DLD1 (cell line): ENCODE results near the gene C1R.
"Not testable (repeated sequence)": the region's sequence is repeated elsewhere in the genome, so short reads cannot be mapped to it uniquely, and the experiment has no call there.

ENCODE experiments used
- in situ Hi-C: cut with HindIII; loops from 2 replicates; pipeline ENCODE4 v1.10.0; 2017; ENCODE audit warnings: low sequenced_read_pairs

The C1R gene

GRCh38 chr12:7072554-7072953 lies 19.7 kb downstream of the C1R start:
- in situ Hi-C loops, result no loop called here

GRCh38 chr12:7072035-7072434 lies 20.2 kb downstream of the C1R start:
- in situ Hi-C loops, result no loop called here

GRCh38 chr12:7069386-7069785 lies 22.9 kb downstream of the C1R start:
- in situ Hi-C loops, result no loop called here

GRCh38 chr12:7068994-7069346 lies 23.3 kb downstream of the C1R start:
- in situ Hi-C loops, result no loop called here

GRCh38 chr12:7068240-7068993 lies 23.8 kb downstream of the C1R start:
- in situ Hi-C loops, result no loop called here

GRCh38 chr12:7067096-7067495 lies 25.1 kb downstream of the C1R start:
- in situ Hi-C loops, result no loop called here

- in situ Hi-C loops, result no loop called here
Observed at GRCh38 chr12:7066596-7066995, 25.6 kb downstream of the C1R start.

- in situ Hi-C loops, result no loop called here
Observed at GRCh38 chr12:7065073-7065623, 27.1 kb downstream of the C1R start.

- in situ Hi-C loops, result no loop called here
Observed at GRCh38 chr12:7064516-7064915, 27.7 kb downstream of the C1R start.

GRCh38 chr12:7061596-7061995 lies 30.6 kb downstream of the C1R start:
- in situ Hi-C loops, result no loop called here

- in situ Hi-C loops, result no loop called here
Observed at GRCh38 chr12:7061138-7061537, 31.1 kb downstream of the C1R start.

GRCh38 chr12:7060353-7060954 lies 31.8 kb downstream of the C1R start, which contains the start of gene C1S:
TSS of gene C1S (plus strand) at chr12:7060718. CDS start at chr12:7061913, 1,195 bp downstream.
- in situ Hi-C loops, result no loop called here

- in situ Hi-C loops, result no loop called here
Observed at GRCh38 chr12:7059780-7060179, 32.5 kb downstream of the C1R start.

- in situ Hi-C loops, result no loop called here
Observed at GRCh38 chr12:7058850-7059395, 33.3 kb downstream of the C1R start.

- in situ Hi-C loops, result no loop called here
Observed at GRCh38 chr12:7058163-7058845, 33.9 kb downstream of the C1R start.

GRCh38 chr12:7055736-7056135 lies 36.5 kb downstream of the C1R start:
- in situ Hi-C loops, result not testable (repeated sequence)

- in situ Hi-C loops, result no loop called here
Observed at GRCh38 chr12:7054925-7055324, 37.3 kb downstream of the C1R start.

GRCh38 chr12:7049973-7050372 lies 42.3 kb downstream of the C1R start:
- in situ Hi-C loops, result not testable (repeated sequence)

GRCh38 chr12:7049445-7049951 lies 42.7 kb downstream of the C1R start:
- in situ Hi-C loops, result not testable (repeated sequence)

- in situ Hi-C loops, result no loop called here
Observed at GRCh38 chr12:7047306-7047705, 44.9 kb downstream of the C1R start.

GRCh38 chr12:7046383-7047105 lies 45.7 kb downstream of the C1R start:
- in situ Hi-C loops, result no loop called here
